ENCODE results near the gene SNX25.
"Not testable (repeated sequence)": the region's sequence is repeated elsewhere in the genome, so short reads cannot be mapped to it uniquely, and the experiment has no call there.

Gene SNX25

DNA sequence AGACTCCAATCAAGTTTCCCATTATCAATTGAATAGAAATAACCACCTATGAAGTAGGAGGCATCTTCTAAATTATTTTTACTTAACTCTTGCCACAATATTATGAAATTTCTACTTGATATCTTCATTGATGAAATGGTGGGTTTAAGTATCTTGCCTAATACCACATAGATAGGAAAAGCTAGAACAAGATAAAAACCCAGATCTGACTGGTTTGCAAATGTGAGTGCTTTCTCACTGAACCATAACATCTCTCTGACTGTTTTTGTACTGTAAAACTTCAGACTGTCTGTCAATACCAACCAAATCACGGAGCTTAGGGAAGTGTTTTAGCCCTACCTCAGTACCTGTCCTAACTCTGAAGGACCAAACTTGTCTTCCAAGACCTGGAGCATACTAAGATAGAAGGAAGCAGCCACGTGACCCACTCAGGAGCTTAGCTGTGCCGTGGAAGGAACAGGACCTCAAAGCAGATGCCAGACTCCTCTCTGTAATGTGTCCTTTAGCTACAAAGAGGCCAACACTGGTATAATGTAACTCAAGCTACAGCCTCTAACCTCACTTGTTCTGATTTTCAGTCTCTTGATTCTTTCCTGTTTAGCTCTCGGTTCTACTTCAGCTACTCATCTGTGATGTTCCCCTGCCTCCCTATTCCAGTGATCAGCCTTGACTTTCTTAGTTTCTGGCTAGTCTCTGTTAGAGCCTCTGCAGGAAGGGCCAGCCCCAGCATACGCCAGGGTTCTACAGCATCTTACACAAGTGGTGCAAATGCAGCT, 101.9 kb downstream of the SNX25 start:
- no peak for DNase-seq

DNA sequence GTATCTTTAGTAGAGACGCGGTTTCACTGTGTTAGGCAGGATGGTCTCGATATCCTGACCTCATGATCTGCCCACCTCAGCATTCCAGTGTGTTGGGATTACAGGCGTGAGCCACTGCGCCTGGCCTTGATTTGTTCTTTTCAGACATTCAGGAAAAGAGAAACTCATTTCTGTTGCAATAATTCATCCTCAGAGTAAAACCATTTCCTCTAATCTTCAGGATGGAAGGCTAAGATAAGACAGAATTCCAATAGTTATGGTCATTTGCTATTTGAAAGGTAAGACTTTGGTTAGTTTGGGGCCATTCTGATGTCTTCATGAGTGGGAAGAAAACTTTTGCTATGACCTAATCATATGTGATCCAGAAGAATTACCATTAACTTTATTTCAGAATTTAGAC, 103.3 kb downstream of the SNX25 start:
- no peak for DNase-seq

DNA sequence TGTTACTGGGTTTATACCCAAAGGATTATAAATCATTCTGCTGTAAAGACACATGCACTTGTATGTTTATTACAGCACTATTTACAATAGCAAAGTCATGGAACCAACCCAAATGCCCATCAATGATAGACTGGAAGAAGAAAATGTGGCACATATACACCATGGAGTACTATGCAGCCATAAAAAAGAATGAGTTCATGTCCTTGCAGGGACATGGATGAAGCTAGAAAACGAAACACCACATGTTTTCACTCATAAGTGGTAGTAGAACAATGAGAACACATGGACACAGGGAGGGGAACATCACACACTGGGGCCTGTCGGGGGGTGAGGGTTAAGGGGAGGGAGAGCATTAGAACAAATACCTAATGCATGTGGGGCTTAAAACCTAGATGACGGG, 108.1 kb downstream of the SNX25 start:
- DNase-seq: not testable (repeated sequence)

DNA sequence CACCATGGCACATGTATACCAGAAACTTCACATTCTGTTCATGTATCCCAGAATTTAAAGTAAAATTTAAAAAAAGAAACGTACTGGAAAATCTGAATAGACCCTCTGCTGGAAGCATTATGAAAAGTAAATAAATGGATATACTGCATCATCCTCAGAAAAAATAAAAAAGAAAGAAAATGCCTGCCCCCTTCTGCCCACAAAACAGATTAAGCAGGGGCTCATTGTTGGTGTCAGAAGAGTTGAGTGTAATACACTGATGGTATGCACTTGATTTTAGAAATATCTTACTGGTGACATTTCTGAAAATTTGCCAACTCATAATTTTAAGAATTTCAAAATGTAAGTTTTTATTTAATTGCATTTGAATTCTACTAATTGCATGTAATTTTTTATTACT, 108.5 kb downstream of the SNX25 start:
- no peak for DNase-seq

DNA sequence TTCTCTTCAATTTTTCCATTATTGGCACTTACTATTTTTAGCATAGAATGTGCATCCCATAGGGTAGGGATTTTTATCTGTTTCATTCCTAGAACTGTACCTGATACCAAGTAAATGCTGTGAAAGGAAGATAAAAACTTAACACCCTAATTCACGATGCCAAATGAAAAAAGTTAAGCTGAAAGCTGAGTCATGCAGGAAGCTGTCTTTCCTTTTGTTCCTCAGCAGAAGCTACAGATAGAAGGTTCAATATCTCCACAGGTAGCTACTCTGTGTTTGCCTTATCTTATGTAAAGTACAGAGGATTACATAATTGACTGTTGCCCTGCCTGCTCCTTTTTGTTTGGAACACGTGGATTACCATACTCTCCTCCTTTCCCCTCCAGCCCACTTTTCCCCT, 109.3 kb downstream of the SNX25 start:
- DNase-seq: no peak

DNA sequence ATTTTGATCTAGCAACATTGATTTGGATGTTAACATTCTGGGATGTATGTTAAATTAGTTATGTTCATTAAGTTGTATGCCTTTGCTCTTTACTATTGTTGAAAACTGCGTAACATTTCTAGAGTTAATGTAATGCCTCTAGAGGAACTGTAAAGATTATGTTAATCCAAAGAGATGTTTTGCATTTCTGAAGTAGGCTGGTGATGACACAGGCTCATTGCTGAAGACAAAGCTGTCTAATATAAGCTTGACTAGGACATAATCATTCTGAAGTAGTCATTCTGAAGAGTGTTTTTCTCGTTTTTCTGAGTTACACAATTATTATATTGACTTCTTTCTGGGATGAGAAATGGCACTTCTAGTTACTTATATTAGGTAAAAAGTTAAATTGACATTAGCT, 113.4 kb downstream of the SNX25 start:
- no peak for DNase-seq

DNA sequence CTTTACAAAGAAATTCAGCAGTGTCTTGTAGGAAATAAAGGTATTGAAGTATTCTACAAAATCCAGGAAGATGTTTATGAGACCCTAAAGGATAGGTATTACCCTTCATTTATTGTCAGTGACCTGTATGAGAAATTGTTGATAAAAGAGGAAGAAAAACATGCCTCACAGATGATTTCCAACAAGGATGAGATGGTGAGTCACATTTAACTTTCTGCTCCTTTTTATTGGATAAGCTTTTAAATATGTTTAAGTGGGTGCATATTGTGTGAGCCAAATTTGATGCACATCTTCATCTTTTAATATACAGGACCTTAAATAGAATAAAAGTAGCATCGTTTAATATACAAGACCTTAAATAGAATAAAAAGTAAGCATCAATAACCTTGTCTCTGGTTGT, 114.2 kb downstream of the SNX25 start:
- no peak for DNase-seq

DNA sequence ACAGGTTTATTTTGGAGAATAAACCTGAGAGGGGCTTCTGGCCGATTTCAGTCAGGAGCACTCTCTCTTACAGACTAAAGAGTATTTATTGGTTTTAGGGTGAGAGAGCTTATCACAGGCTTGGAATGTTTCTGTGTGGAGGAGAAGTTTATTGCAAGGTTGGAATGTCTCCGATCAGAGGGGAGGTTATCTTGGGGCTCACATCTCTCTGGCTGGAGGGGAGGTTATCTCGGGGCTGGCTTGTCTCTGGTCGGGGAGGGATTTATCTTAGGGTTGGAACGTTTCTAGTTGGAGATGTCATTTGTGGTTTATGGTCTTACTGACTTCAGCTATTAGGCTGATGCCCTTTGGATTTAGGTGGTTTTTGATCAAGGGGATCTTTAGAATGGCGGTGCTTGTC, 115.0 kb downstream of the SNX25 start:
- DNase-seq: not testable (repeated sequence)

DNA sequence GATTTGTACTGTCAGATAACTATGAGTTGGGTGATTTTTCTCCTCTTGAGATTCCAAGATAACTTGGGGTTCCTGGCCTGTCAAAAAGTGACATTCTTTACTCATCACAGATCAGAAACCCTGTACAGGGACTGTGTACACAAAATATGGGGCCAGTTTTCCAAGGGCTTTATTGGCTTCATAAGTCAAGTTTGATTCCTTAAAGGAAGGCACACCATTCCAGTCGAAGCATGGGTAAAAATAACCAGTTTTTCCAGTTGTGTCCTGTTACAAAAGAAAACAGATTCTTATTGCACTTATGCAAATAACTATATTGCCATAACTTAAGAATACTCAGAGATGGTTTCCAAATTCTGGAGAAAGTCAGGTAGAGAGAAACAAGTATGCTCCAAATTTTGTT, 116.3 kb downstream of the SNX25 start:
- DNase-seq: not testable (repeated sequence)

DNA sequence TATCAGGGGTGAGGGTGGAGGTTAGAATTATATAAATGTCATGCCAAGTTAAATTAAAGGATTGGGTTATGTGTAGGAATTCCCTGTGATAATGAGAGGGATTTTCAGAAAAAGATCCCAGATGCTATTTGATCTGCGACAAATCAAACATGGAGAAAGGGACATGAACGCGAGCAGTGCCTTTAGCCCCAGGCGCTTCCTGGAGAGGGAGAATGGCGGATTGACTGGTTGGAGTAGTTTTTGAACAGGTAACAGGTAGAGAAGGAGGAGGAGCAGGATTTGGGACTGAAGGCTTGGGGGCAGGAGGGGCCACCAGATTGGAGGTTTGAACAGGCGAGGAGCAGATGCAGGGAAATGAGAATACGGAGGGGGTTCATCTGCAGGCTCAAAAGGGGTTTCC, 119.2 kb downstream of the SNX25 start:
- DNase-seq: no peak

DNA sequence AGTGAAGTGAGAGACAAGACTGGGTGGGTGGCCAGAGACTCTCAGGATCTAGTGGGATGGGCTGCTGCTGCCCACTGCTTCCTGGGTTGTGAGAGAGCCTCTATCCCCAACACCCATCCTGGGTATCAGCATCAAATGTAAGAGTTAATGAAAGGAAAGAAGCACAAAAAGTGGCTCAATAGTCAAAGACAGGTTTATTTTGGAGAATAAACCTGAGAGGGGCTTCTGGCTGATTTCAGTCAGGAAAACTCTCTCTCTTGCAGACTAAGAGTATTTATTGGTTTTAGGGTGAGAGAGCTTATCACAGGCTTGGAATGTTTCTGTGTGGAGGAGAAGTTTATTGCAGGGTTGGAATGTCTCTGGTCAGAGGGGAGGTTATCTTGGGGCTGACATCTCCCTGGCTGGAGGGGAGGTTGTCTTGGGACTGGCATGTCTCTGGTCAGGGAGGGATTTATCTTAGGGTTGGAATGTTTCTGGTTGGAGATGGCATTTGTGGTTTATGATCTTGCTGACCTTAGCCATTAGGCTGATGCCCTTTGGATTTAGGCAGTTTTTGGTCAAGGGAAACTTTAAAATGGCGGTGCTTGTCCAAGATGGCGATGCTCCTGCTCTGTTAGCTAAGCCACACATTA, 120.6 kb downstream of the SNX25 start:
- not testable (repeated sequence) for DNase-seq

DNA sequence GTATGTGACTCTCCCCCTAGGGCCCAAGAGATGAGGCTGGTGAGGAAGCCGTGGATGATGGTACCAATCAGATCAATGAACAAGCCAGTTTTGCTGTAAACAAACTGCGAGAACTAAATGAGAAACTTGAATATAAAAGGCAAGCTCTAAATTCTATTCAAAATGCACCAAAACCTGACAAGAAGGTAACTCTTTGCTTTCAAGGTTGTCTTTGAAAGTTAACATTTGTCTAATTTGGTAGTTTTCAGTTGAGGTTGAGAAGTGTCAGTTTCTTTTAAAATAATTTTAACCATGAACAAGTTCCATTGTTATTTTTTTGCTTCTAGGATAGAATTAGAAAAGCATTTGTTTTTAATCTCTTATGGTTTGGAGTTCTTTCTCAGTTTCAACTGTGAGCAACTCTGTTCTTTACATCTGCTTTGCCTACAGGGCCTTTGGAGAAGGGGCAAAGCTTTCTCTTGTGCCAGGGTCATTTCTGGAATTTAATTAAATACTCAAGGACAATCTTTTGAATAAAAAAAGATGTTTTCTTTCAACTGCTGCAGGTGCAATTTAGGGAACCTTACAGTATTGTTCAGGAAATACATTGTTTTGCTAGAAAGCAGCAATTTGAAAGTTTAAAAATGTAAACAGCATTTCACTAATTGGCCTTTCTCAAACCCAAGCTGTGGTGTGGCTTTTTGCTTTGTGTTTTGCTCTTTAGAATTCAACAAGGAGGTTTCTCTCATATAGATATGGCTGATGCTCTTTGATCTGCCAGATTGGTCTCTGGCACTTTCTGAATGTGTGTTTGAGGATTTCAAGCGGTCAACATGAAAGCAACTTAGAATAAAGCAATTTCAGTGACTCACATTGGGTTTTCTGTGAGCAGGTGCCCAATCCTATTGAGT, 123.4 kb downstream of the SNX25 start:
- no peak for DNase-seq

DNA sequence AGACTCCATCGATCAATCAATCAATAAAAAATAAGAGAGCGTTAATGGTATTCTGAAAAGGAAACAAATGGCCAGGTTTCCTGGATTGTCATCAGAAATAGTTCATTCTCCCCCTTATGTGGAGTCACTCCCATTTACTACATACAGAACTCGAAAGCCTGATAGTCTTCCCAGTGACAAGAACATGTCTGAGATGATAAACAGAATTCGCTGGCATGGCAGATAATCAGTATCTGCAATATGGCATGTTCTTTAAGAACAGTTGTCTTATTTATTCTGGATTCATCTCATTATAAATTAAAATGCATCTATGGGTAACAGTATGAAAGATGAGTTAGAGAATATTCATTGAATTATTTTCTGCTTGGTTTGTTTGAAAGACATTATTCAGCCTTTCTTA, 124.9 kb downstream of the SNX25 start:
- DNase-seq: no peak

DNA sequence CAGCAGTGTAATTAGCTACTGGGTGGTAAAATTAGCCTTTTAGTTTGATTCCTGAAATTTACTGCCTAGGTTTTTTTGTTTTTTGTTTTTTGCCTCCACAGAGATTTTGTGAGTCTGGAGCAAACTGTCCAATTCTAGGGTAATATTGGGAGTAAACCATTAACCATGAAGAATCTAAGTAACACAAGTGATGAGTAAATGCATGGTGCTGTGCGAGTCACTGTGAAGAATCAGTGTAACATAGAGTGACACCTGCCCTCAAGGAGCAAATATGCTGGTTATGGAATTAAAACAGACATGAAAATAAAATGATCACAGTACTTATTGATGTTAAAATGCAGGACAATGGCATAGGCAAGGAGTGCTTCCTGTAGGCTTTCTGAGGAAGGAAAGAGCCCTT, 126.2 kb downstream of the SNX25 start:
- no peak for DNase-seq

DNA sequence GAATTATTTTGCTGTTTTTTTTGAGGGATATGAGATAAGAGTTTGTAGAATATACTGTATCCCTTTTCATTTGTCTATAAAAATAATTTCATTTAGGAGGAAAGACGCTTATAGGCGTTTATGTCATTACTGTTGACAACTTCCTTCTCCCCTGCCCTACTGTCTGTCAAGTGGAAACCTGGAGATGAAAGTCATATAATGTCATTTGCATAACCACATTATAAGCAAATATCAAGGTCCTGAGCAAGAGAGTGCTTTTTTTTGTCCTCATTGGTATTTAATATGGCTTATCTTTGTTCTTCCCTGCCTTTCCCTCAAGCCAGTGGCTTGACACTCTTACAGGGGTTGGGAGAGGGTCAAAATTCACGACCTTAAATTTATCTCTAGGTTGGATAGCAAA, 130.5 kb downstream of the SNX25 start:
- no peak for DNase-seq

DNA sequence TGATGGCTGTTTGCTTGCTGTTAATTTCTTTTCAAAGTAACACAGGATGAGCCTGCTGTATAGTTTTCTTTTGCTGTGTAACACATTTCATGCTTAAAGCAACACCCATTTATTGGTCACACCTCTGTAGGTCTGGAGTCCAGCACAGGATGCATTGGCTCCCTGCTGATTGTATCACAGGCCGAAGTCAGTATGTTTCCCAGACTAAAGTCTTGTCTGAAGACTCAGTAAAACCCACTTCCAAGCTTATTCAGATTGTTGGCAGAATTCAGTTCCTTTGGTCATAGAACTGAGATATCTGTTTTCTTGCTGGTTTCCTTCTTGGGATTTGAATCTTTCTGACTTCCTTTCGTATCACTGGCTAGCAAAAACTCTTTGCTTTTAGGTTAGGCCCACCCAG, 132.0 kb downstream of the SNX25 start:
- no peak for DNase-seq

DNA sequence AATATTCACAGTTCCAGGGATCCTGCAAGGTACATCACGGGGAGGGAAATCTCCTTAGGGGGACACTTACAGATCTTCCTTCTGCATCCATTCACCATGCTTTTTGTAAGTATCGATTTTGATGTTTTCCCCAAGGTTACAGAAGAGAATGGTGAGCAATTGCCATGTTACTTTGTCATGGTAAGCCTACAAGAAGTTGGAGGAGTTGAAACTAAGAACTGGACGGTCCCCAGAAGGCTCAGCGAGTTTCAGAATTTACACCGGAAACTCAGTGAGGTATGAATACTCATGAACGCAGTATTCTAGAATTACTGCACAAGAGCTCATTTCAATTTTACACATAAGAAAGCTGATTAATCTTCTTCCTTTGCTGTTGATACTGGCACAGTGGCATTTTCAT, 132.4 kb downstream of the SNX25 start:
- no peak for DNase-seq

DNA sequence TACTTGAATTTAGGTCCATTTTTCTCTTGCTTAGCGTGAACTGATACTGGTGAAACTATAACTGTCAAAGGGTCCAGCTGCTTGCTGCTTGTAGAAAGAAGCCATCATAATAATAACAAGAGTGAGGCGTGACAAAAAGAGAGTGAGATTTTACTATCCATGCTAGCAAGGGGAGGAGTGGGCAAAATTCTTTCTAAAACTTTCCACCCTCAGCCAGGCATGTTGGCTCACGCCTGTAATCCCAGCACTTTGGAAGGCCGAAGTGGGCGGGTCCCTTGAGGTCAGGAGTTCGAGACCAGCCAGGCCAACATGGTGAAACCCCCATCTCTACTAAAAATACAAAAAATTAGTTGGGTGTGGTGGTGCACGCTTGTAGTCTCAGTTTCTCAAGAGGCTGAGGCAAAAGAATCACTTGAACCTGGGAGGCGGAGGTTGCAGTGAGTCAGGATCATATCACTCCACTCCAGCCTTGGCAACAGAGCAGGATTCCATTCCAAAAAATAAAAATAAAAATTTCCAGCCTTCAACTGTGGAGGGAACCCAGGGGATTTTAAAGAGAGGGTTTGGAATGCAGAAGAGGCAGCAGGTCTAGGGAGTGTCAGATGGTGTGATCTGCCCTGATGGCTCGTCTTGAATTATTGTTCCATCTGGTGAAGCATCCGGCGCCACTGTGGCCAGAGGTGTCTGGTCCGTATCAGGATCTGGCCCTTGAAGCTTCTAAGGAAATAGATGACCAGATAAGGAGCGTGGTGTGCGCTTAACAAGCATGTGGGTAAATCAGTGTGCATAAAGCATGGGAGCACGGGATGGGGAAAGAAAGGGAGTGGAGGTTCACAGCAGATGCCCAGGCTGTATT, 134.6 kb downstream of the SNX25 start:
- DNase-seq: no peak

DNA sequence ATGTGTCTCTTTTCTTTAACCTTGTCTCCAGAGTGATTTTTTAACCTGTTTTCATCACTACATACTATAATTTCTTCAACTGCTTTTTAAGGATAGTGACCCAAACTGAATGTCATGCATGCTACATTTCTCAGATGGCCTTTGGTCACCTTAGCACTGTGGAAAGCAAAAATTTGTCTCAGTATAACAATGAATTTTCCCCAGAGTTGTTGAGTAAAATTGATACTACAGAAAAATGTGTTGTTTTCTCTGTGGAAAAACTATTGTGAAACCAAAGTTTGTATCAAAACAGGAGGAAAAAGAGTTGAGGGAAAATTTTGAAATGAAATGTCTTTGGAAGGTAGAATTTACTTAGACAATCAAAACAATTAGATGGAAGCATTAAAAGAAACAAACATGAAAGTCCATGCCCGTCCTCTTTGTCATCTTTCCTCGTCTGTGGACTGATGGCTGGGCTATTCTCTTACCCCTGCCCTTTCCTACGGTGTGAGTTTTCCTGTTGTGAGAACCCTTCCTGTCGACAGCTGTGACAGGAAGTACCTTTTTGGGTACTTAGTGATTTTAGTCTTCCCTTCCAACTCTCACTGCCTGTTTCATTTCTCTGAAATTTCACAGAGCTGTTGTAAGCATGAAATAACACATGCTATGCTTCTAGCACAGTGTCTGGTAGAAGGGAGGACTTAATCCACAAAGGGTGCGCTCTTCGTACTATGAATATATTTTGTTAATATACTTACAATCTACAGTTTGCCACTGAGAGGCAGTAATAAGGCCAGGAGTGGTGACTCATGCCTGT, 135.5 kb downstream of the SNX25 start:
- DNase-seq: no peak

DNA sequence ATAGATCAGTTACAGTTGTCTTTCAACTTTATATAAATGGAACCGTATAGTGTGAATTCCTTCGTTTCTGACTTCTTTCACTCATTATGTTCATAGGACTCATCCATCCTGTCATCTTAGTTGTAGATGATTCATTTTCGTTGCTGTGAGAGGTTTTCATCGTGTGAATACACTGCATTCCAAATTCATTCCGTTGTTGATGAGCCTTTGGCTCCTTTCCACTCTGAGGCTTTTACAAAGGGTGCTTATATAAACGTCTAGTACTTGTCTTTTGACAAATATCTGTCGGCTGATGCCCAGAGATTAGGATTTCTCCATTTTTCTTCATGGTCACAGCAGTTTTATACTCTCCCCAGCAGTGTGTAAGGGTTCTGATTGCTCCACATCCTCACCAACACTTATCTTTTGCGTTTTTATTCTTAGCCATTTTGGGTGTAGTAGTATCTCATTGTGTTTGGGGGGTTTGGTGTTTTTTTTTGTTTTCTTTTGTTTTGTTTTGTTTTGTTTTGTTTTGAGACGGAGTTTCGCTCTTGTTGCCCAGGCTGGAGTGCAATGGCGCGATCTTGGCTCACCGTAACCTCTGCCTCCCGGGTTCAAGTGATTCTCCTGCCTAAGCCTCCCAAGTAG, 137.7 kb downstream of the SNX25 start:
- DNase-seq: no peak

DNA sequence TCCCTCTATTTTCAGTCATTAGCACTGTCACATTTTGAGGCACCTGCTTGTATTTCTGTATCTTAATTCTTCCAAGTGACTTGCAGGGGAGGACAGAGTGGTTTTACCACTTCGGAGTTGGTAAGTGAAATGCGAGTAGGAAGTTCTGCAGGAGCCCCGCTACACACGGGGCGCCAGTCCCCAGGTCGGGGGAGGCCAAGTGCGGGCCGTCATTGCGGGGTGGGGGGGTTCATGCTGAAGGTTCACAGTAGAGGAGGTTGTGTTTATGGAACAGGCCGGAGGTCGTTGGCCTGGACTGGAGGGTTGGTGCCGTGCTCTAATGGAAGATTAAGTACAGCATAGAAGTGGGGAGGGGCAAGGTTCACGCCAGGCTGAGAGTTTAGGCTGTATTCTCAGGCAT, 142.3 kb downstream of the SNX25 start:
- no peak for DNase-seq

DNA sequence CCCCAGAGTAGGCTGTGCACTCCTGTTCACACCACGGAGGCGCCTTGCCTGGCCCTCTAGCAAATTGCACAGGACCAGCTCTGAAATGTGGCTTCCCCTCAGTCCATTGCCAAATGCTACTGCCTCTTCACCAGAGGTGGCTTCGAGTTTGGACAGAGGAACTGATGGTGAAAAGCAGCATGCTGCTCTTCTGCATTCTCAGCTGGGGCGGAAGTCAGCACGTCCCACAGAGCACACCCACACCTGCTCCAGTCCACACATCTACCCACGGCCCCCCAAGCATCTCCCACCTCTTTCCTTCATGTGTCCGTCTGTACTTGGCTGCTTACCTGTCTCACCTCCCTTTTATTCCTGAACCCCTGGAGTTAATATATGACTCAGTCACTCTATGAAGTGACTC, 142.8 kb downstream of the SNX25 start:
- DNase-seq: no peak
